ENCODE data around the gene OVOL1.

The OVOL1 gene

GRCh38 chr11:65790902-65791650 is 4.2 kb downstream of the OVOL1 start:
- H3K27me3 ChIP-seq (ENCODE audit: insufficient read depth, low read length), result peaks cover 94% of the 10 kb centered on the region
- no peak overlapping the region for H3K4me3 ChIP-seq (ENCODE audit: low read length)
- H3K36me3 ChIP-seq (ENCODE audit: insufficient read depth, low read length), result no peaks in the 10 kb centered on the region
- H3K4me1 ChIP-seq (ENCODE audit: insufficient read depth, low read length), result no peaks in the 10 kb centered on the region
- no peaks in the 10 kb centered on the region for H3K9me3 ChIP-seq (ENCODE audit: low read length)
- no peak overlapping the region for H2AFZ ChIP-seq (ENCODE audit: low read depth, low read length)

GRCh38 chr11:65791719-65792213 is 4.9 kb downstream of the OVOL1 start:
- H3K9me3 ChIP-seq (ENCODE audit: low read length), result no peaks in the 10 kb centered on the region
- H3K4me1 ChIP-seq (ENCODE audit: insufficient read depth, low read length), result no peaks in the 10 kb centered on the region
- H2AFZ ChIP-seq (ENCODE audit: low read depth, low read length), result no peak overlapping the region
- H3K36me3 ChIP-seq (ENCODE audit: insufficient read depth, low read length), result no peaks in the 10 kb centered on the region
- H3K27me3 ChIP-seq (ENCODE audit: insufficient read depth, low read length), result peaks cover 95% of the 10 kb centered on the region
- H3K4me3 ChIP-seq (ENCODE audit: low read length), result no peak overlapping the region

GRCh38 chr11:65792456-65792855 is 5.6 kb downstream of the OVOL1 start:
- H2AFZ ChIP-seq (ENCODE audit: low read depth, low read length), result no peak overlapping the region
- peaks cover 5% of the 10 kb centered on the region for H3K4me1 ChIP-seq (ENCODE audit: insufficient read depth, low read length)
- no peaks in the 10 kb centered on the region for H3K9me3 ChIP-seq (ENCODE audit: low read length)
- no peaks in the 10 kb centered on the region for H3K36me3 ChIP-seq (ENCODE audit: insufficient read depth, low read length)
- H3K4me3 ChIP-seq (ENCODE audit: low read length), result no peak overlapping the region
- peaks cover 97% of the 10 kb centered on the region for H3K27me3 ChIP-seq (ENCODE audit: insufficient read depth, low read length)

- peaks cover 97% of the 10 kb centered on the region for H3K27me3 ChIP-seq (ENCODE audit: insufficient read depth, low read length)
- peaks cover 6% of the 10 kb centered on the region for H3K4me1 ChIP-seq (ENCODE audit: insufficient read depth, low read length)
- no peaks in the 10 kb centered on the region for H3K9me3 ChIP-seq (ENCODE audit: low read length)
- no peaks in the 10 kb centered on the region for H3K36me3 ChIP-seq (ENCODE audit: insufficient read depth, low read length)
- H3K4me3 ChIP-seq (ENCODE audit: low read length), result no peak overlapping the region
- no peak overlapping the region for H2AFZ ChIP-seq (ENCODE audit: low read depth, low read length)
Measured at GRCh38 chr11:65793144-65793581, 6.3 kb downstream of the OVOL1 start.

GRCh38 chr11:65793625-65794400 is 7.0 kb downstream of the OVOL1 start:
- H3K36me3 ChIP-seq (ENCODE audit: insufficient read depth, low read length), result no peaks in the 10 kb centered on the region
- peaks cover 96% of the 10 kb centered on the region for H3K27me3 ChIP-seq (ENCODE audit: insufficient read depth, low read length)
- no peaks in the 10 kb centered on the region for H3K9me3 ChIP-seq (ENCODE audit: low read length)
- peaks cover 6% of the 10 kb centered on the region for H3K4me1 ChIP-seq (ENCODE audit: insufficient read depth, low read length)
- no peak overlapping the region for H2AFZ ChIP-seq (ENCODE audit: low read depth, low read length)
- no peak overlapping the region for H3K4me3 ChIP-seq (ENCODE audit: low read length)

GRCh38 chr11:65794570-65795510 is 8.0 kb downstream of the OVOL1 start:
- Histone ChIP-seq H3K36me3 (ENCODE audit: insufficient read depth, low read length) (no peaks in the 10 kb centered on the region), H2AFZ (ENCODE audit: low read depth, low read length) (no peak overlapping the region), H3K9me3 (ENCODE audit: low read length) (no peaks in the 10 kb centered on the region), H3K27me3 (ENCODE audit: insufficient read depth, low read length) (peaks cover 90% of the 10 kb centered on the region), H3K4me3 (ENCODE audit: low read length) (no peak overlapping the region), H3K4me1 (ENCODE audit: insufficient read depth, low read length) (peaks cover 6% of the 10 kb centered on the region)

GRCh38 chr11:65796726-65797601 is 10.1 kb downstream of the OVOL1 start:
- Histone ChIP-seq H2AFZ (ENCODE audit: low read depth, low read length) (no peak overlapping the region), H3K27me3 (ENCODE audit: insufficient read depth, low read length) (peaks cover 77% of the 10 kb centered on the region), H3K4me1 (ENCODE audit: insufficient read depth, low read length) (peaks cover 6% of the 10 kb centered on the region), H3K4me3 (ENCODE audit: low read length) (no peak overlapping the region), H3K36me3 (ENCODE audit: insufficient read depth, low read length) (no peaks in the 10 kb centered on the region), H3K9me3 (ENCODE audit: low read length) (no peaks in the 10 kb centered on the region)

- Histone ChIP-seq H3K4me3 (ENCODE audit: low read length) (no peak overlapping the region), H3K9me3 (ENCODE audit: low read length) (no peaks in the 10 kb centered on the region), H3K27me3 (ENCODE audit: insufficient read depth, low read length) (peaks cover 71% of the 10 kb centered on the region), H3K36me3 (ENCODE audit: insufficient read depth, low read length) (no peaks in the 10 kb centered on the region), H3K4me1 (ENCODE audit: insufficient read depth, low read length) (peaks cover 6% of the 10 kb centered on the region), H2AFZ (ENCODE audit: low read depth, low read length) (no peak overlapping the region)
Measured at GRCh38 chr11:65797711-65798110, 10.8 kb downstream of the OVOL1 start.

- H3K4me1 ChIP-seq (ENCODE audit: insufficient read depth, low read length), result peaks cover 6% of the 10 kb centered on the region
- H3K4me3 ChIP-seq (ENCODE audit: low read length), result no peak overlapping the region
- peaks cover 71% of the 10 kb centered on the region for H3K27me3 ChIP-seq (ENCODE audit: insufficient read depth, low read length)
- no peaks in the 10 kb centered on the region for H3K36me3 ChIP-seq (ENCODE audit: insufficient read depth, low read length)
- no peaks in the 10 kb centered on the region for H3K9me3 ChIP-seq (ENCODE audit: low read length)
- H2AFZ ChIP-seq (ENCODE audit: low read depth, low read length), result no peak overlapping the region
Measured at GRCh38 chr11:65798882-65799281, 12.0 kb downstream of the OVOL1 start.

GRCh38 chr11:65801153-65801987 is 14.5 kb downstream of the OVOL1 start:
- Histone ChIP-seq H3K27me3 (ENCODE audit: insufficient read depth, low read length) (peaks cover 51% of the 10 kb centered on the region), H3K9me3 (ENCODE audit: low read length) (no peaks in the 10 kb centered on the region)

GRCh38 chr11:65802841-65803240 is 16.0 kb downstream of the OVOL1 start:
- no peaks in the 10 kb centered on the region for H3K36me3 ChIP-seq (ENCODE audit: insufficient read depth, low read length)
- H3K4me3 ChIP-seq (ENCODE audit: low read length), result no peak overlapping the region
- H3K9me3 ChIP-seq (ENCODE audit: low read length), result no peaks in the 10 kb centered on the region
- H3K27me3 ChIP-seq (ENCODE audit: insufficient read depth, low read length), result peaks cover 37% of the 10 kb centered on the region
- no peaks in the 10 kb centered on the region for H3K4me1 ChIP-seq (ENCODE audit: insufficient read depth, low read length)
- no peak overlapping the region for H2AFZ ChIP-seq (ENCODE audit: low read depth, low read length)

More at GRCh38 chr11:65801153-65801987, 14.5 kb downstream of the OVOL1 start:
- H3K4me3 ChIP-seq (ENCODE audit: low read length), result no peak overlapping the region
- peaks cover 6% of the 10 kb centered on the region for H3K4me1 ChIP-seq (ENCODE audit: insufficient read depth, low read length)
- H2AFZ ChIP-seq (ENCODE audit: low read depth, low read length), result no peak overlapping the region
- H3K36me3 ChIP-seq (ENCODE audit: insufficient read depth, low read length), result no peaks in the 10 kb centered on the region

Measured in neuron (in vitro differentiated cells).